Erythroblast (primary cell): ENCODE measurements around the gene RPL5.

Experiments used
- DNase-seq, 2 experiments: peaks; one replicate each; lab custom pipeline; 2025; lab: John Stamatoyannopoulos, UW
- GATA1 ChIP-seq: IDR thresholded peaks from 2 replicates; pipeline ENCODE4 v1.6.1; 2011; ENCODE audit warnings: low read depth, mild to moderate bottlenecking, control low read depth, low read length, moderate library complexity
- POLR2A ChIP-seq: IDR thresholded peaks from 2 replicates; pipeline ENCODE4 v1.6.1; 2011; ENCODE audit warnings: mild to moderate bottlenecking, low read length

The RPL5 gene

GRCh38 chr1:92854101-92854785 lies 22.4 kb downstream of the RPL5 start:
- TF ChIP-seq POLR2A, result no peak
- TF ChIP-seq GATA1, result no peak

DNA sequence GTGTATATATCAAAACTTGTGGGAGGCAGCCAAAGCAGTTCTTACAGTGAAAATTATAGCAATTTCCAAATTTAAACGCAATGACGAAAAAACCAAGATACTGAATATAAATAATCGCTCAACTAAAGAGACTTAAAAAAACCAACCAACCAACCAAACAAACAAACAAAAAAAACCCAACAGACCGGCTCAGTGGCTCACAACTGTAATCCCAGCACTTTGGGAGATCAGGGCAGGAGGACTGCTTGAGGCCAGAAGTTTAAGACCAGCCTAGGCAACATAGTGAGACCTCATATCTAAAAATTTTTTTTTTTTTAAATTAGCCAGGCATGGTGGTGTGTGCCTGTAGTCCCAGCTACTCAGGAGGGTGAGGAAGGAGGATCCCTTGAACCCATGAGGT lies 23.4 kb downstream of the RPL5 start:
- TF ChIP-seq POLR2A (no peak), GATA1 (no peak)
- no peak for DNase-seq

More at GRCh38 chr1:92854101-92854785, 22.4 kb downstream of the RPL5 start:
- DNase-seq, result peak; percentile 26 to 51

DNA sequence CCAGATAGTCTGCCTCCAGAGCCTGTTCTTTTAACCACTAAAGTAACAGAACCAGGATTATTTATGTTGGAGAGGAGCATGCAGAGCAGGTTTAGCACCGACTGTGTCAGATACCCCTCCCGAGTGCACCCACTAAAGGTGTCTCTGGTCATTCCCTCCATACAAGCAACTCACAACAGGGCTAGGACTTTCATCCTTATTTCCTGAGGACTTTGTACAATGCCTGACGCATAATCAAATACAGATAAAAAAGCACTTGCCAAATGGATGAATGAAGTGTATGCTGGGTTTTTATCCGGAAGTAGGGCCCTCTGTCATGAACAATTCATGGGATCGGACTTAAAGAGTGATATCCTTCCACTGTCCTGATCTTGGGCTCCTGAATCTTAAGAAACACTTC lies 26.0 kb downstream of the RPL5 start:
- TF ChIP-seq GATA1 (no peak), POLR2A (no peak)
- DNase-seq, result no peak

GRCh38 chr1:92858564-92859399 lies 26.9 kb downstream of the RPL5 start:
- no peak for TF ChIP-seq POLR2A
- TF ChIP-seq GATA1, result no peak
- peak; percentile 76 to 80 for DNase-seq

- no peak for DNase-seq
- TF ChIP-seq POLR2A (no peak), GATA1 (no peak)
These were observed 27.7 kb downstream of the RPL5 start for GRCh38 chr1:92859400-92860039.

GRCh38 chr1:92862605-92863004 lies 30.8 kb downstream of the RPL5 start:
- DNase-seq, result no peak
- TF ChIP-seq POLR2A (no peak), GATA1 (no peak)

- no peak for DNase-seq
- TF ChIP-seq GATA1 (no peak), POLR2A (no peak)
These were observed 32.3 kb downstream of the RPL5 start for GRCh38 chr1:92864131-92864530.

GRCh38 chr1:92870591-92870990 lies 38.8 kb downstream of the RPL5 start:
- TF ChIP-seq POLR2A (no peak), GATA1 (no peak)
- DNase-seq, result no peak

- no peak for TF ChIP-seq POLR2A
- TF ChIP-seq GATA1, result no peak
- DNase-seq, result no peak
These were observed 40.9 kb downstream of the RPL5 start for GRCh38 chr1:92872719-92873118.

DNA sequence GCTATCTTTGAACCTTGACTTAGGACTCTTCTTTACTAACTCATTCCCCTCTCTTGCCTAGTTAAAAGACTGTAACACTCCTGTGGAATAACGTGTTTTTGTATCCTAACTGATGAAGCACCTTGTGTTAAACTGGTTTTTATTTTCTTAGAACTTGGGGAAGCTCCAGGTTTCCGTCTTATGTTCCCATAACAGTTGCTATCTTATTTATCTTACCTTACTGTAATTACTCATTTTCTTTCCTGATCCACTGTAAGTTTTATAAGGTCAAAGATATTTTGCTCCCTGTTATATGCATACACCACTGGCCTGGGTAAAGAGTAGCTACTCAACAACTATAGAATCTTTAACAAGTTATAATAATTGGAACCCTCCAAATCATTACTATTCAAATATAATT lies 43.1 kb downstream of the RPL5 start:
- DNase-seq, result no peak
- TF ChIP-seq POLR2A, result no peak
- no peak for TF ChIP-seq GATA1

- TF ChIP-seq GATA1 (no peak), POLR2A (no peak)
- DNase-seq, result no peak
These were observed 44.5 kb downstream of the RPL5 start for GRCh38 chr1:92876351-92876750.

DNA sequence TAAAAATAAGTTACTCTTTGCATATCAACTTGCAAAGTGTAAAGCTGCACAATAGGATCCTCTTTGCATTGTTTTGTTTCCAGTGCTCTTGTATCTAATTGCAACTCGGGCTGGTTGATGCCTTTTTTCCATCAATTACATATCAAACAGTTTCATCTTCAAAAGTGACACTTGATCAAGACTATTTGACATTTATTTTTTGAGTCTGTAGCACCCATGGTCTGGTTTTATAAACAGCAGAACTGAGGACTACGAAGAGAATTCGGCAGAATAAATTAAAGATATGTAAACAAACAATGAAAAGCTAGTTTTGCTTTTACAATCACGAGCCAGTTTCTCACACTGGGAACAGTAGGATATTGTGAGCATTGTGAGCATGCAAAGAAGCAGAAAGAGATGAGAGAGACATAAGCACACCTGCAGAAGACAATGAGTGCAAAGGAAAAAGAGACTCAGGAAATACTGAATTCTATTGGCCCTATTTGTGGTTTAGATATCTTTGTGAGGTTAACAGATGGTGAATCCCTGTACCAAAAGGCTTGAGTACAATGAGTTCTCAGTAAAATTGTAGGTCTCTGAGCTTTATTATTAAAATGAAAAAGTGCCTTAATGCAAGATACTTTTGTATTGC lies 45.4 kb downstream of the RPL5 start:
- no peak for DNase-seq
- TF ChIP-seq GATA1 (no peak), POLR2A (no peak)

DNA sequence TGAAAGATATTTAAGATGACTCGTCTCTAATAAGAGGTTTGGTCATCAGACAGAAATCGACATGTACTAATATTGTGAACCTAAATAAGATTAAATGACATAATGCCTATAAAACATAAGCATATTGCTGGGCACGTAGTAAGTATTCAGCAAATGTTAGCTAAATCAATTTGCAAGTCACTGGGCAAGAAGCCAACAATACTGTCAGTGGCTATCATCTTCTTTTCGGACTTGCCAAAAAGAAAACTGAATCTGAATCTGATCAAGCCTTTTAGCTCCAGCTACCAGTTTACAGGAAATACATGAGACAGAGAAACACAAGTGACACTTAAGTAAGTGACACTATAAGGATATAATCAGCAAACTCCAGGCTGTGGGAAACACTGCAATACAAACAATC lies 46.0 kb downstream of the RPL5 start:
- no peak for DNase-seq

DNA sequence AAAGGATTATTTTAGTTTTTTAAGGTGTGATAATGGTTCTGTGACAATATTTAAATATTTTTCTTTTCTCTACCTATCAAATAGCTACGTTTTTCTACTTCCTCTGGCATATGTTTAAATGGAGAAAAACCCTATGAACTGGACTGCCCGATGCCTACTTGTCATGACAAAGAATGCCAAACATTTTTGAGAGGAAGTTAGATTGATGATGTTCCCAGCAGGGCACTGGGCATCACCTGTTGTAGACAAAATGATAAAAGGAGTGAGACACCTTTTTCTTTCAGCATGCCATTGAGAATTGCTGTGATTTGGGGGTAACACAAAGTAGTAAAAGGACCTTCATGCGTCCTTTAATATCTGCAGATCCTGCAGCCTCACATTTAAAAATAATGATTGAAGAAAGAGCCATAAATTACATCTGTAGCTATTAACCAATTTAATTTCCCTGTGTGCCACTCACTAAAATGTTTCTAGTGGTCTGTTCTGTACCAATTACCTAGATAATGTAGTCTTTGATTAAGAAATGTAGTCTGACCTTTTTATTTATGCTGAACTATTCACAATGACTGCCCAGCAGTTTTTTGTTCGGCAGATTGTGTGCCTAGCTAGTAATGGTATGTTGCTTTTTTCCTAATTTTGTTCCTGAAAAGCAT lies 47.6 kb downstream of the RPL5 start:
- TF ChIP-seq GATA1, result no peak
- TF ChIP-seq POLR2A, result no peak
- DNase-seq, result no peak

More for the DNA sequence above, 46.0 kb downstream of the RPL5 start:
- TF ChIP-seq POLR2A (no peak), GATA1 (no peak)
